ENCODE data around the gene HP.
A peak's percentile ranks its signal among the peaks of the same experiment; 100 is the strongest.
"Not testable (repeated sequence)": the region's sequence is repeated elsewhere in the genome, so short reads cannot be mapped to it uniquely, and the experiment has no call there.

HP gene

GRCh38 chr16:72054254-72054847 lies at the start of gene HP:
Gene HP, plus strand, starts transcription at chr16:72054505. Its CDS starts 148 bp downstream, at chr16:72054653.
- DNase-seq, result not testable (repeated sequence)

GRCh38 chr16:72008065-72008423 lies 46.3 kb upstream of the HP start:
- not testable (repeated sequence) for DNase-seq

- DNase-seq, result peak; percentile 93
These were observed 45.7 kb upstream of the HP start, which contains the start of gene DHODH for GRCh38 chr16:72008424-72009216. Gene DHODH, plus strand, starts transcription at chr16:72008744. Its CDS starts 21 bp downstream, at chr16:72008765.

- DNase-seq, result no peak
These were observed 44.5 kb upstream of the HP start for GRCh38 chr16:72009779-72010178.

GRCh38 chr16:72012607-72013006 lies 41.7 kb upstream of the HP start:
- DNase-seq, result no peak

GRCh38 chr16:72013389-72013788 lies 40.9 kb upstream of the HP start:
- no peak for DNase-seq

GRCh38 chr16:72013888-72014581 lies 40.3 kb upstream of the HP start:
- DNase-seq, result peak; percentile 5

- DNase-seq, result no peak
These were observed 39.6 kb upstream of the HP start for GRCh38 chr16:72014675-72015074.

- DNase-seq, result no peak
These were observed 39.2 kb upstream of the HP start for GRCh38 chr16:72015124-72015523.

- no peak for DNase-seq
These were observed 35.8 kb upstream of the HP start for GRCh38 chr16:72018470-72018869.

- DNase-seq, result no peak
These were observed 33.3 kb upstream of the HP start for GRCh38 chr16:72021043-72021442.

GRCh38 chr16:72022127-72022526 lies 32.2 kb upstream of the HP start:
- no peak for DNase-seq

GRCh38 chr16:72023962-72024361 lies 30.3 kb upstream of the HP start:
- no peak for DNase-seq

GRCh38 chr16:72024862-72025382 lies 29.4 kb upstream of the HP start:
- no peak for DNase-seq

- no peak for DNase-seq
These were observed 28.7 kb upstream of the HP start for GRCh38 chr16:72025404-72026114.

- no peak for DNase-seq
These were observed 26.5 kb upstream of the HP start for GRCh38 chr16:72027669-72028378.

GRCh38 chr16:72029567-72030271 lies 24.6 kb upstream of the HP start:
- no peak for DNase-seq

GRCh38 chr16:72033437-72033836 lies 20.9 kb upstream of the HP start:
- no peak for DNase-seq

GRCh38 chr16:72036098-72036497 lies 18.2 kb upstream of the HP start:
- no peak for DNase-seq

GRCh38 chr16:72042157-72042660 lies 12.1 kb upstream of the HP start:
- no peak for DNase-seq

GRCh38 chr16:72043058-72043457 lies 11.2 kb upstream of the HP start:
- no peak for DNase-seq

Measured in NCI-H2227 treated with DMSO at 0.1 percent for 48 hours (cell line).